Calu3 (cell line): ENCODE data around the gene SH3PXD2A. TPM values are rescaled to one million over a fixed set of nuclear protein-coding genes. Genes with fewer than 3 reads are reported as not detected.
"Not testable (repeated sequence)": the region's sequence is repeated elsewhere in the genome, so short reads cannot be mapped to it uniquely, and the experiment has no call there.

Experiments used
- BruUV-seq: library from RNA; stranded (reverse); fragments of 400-500 nt; replicated peaks from 2 replicates; lab custom pipeline; 2021; lab: Mats Ljungman, UMichigan
- CTCF ChIA-PET: fragments of 300-600 bp; sonication (Branson Sonifier 250); formaldehyde crosslinking; loops from one replicate; lab custom pipeline; 2022; ENCODE audit warnings: antibody characterized with exemption; lab: Charles Lee
- DNase-seq: peaks from one replicate; pipeline ENCODE4 v3.0.0; 2022
- H3K27ac Mint-ChIP-seq: one replicate; pipeline ENCODE4 v1.8.0; 2022; ENCODE audit warnings: mixed read lengths; ENCODE audit not compliant: unreplicated experiment
- H3K27me3 Mint-ChIP-seq: one replicate; pipeline ENCODE4 v1.8.0; 2022; ENCODE audit warnings: mixed read lengths; ENCODE audit not compliant: unreplicated experiment
- H3K36me3 Mint-ChIP-seq: one replicate; pipeline ENCODE4 v1.8.0; 2022; ENCODE audit warnings: mild to moderate bottlenecking, moderate library complexity, mixed read lengths; ENCODE audit not compliant: insufficient read depth, unreplicated experiment
- H3K4me1 Mint-ChIP-seq: one replicate; pipeline ENCODE4 v1.8.0; 2022; ENCODE audit warnings: mild to moderate bottlenecking, low read depth, mixed read lengths; ENCODE audit not compliant: unreplicated experiment
- H3K4me3 Mint-ChIP-seq: one replicate; pipeline ENCODE4 v1.8.0; 2022; ENCODE audit warnings: mild to moderate bottlenecking, low read depth, moderate library complexity, mixed read lengths; ENCODE audit not compliant: unreplicated experiment
- H3K9me3 Mint-ChIP-seq: one replicate; pipeline ENCODE4 v1.8.0; 2022; ENCODE audit warnings: low read depth, mixed read lengths; ENCODE audit not compliant: unreplicated experiment
- CTCF ChIP-seq: fragments of 200-600 bp; IDR thresholded peaks from one replicate; pipeline ENCODE4 v1.8.0; 2022; ENCODE audit warnings: antibody characterized with exemption; ENCODE audit not compliant: unreplicated experiment
- intact Hi-C: fragments of 100-400 bp; cut with micrococcal nuclease; formaldehyde crosslinking; loops from one replicate; pipeline ENCODE4 v1.10.0; 2022; ENCODE audit not compliant: unreplicated experiment
- total RNA-seq: library from RNA; stranded (reverse); gene quantifications from 2 replicates; pipeline ENCODE4 v1.2.3, GENCODE V29; 2022

Gene SH3PXD2A
- total RNA-seq, 1 experiment from 2014 or later, result 7.5 TPM

- BruUV-seq, result no TSS peak
- TF ChIP-seq CTCF, result no peak
- no peak overlapping the region for H3K4me3 Mint-ChIP-seq
- DNase-seq, result no peak
- H3K4me1 Mint-ChIP-seq, result no peaks in the 10 kb centered on the region
- CTCF ChIA-PET, result interaction anchor here (0.6 kb wide), 1 partner anchor 1169 kb away, joined by 4 read pairs; no protein-coding TSS in a partner anchor
- no peaks in the 10 kb centered on the region for H3K9me3 Mint-ChIP-seq
- H3K36me3 Mint-ChIP-seq, result no peaks in the 10 kb centered on the region
- intact Hi-C loops, result no loop called here
- no peaks in the 10 kb centered on the region for H3K27me3 Mint-ChIP-seq
- no peak overlapping the region for H3K27ac Mint-ChIP-seq
These were observed 244.4 kb downstream of the SH3PXD2A start for GRCh38 chr10:103610921-103611511.

- Mint-ChIP-seq H3K27me3 (no peaks in the 10 kb centered on the region), H3K9me3 (no peaks in the 10 kb centered on the region), H3K4me3 (no peak overlapping the region), H3K36me3 (no peaks in the 10 kb centered on the region), H3K27ac (no peak overlapping the region), H3K4me1 (no peaks in the 10 kb centered on the region)
- intact Hi-C loops, result no loop called here
- BruUV-seq, result no TSS peak
- TF ChIP-seq CTCF, result no peak
- DNase-seq, result no peak
- CTCF ChIA-PET, result no interaction called here
These were observed 245.3 kb downstream of the SH3PXD2A start for GRCh38 chr10:103610083-103610472.

- no peaks in the 10 kb centered on the region for H3K27me3 Mint-ChIP-seq
- H3K36me3 Mint-ChIP-seq, result no peaks in the 10 kb centered on the region
- H3K4me1 Mint-ChIP-seq, result no peaks in the 10 kb centered on the region
- no peak for DNase-seq
- CTCF ChIA-PET, result no interaction called here
- no peak overlapping the region for H3K4me3 Mint-ChIP-seq
- no peak overlapping the region for H3K27ac Mint-ChIP-seq
- no peaks in the 10 kb centered on the region for H3K9me3 Mint-ChIP-seq
- BruUV-seq, result no TSS peak
- TF ChIP-seq CTCF, result no peak
- intact Hi-C loops, result no loop called here
These were observed 245.9 kb downstream of the SH3PXD2A start for GRCh38 chr10:103609231-103610082.

- BruUV-seq, intact Hi-C loops: not testable (repeated sequence)
These were observed 247.3 kb downstream of the SH3PXD2A start for GRCh38 chr10:103608056-103608455.

GRCh38 chr10:103607051-103607450 lies 248.3 kb downstream of the SH3PXD2A start:
- CTCF ChIA-PET, H3K4me3 Mint-ChIP-seq, H3K4me1 Mint-ChIP-seq, H3K36me3 Mint-ChIP-seq, DNase-seq, H3K9me3 Mint-ChIP-seq, BruUV-seq, H3K27me3 Mint-ChIP-seq, H3K27ac Mint-ChIP-seq, intact Hi-C loops: not testable (repeated sequence)

More at GRCh38 chr10:103608056-103608455, 247.3 kb downstream of the SH3PXD2A start:
- CTCF ChIA-PET, H3K27ac Mint-ChIP-seq, H3K4me3 Mint-ChIP-seq, DNase-seq, H3K9me3 Mint-ChIP-seq, H3K4me1 Mint-ChIP-seq, H3K36me3 Mint-ChIP-seq, H3K27me3 Mint-ChIP-seq: not testable (repeated sequence)

- H3K27me3 Mint-ChIP-seq, H3K9me3 Mint-ChIP-seq, H3K36me3 Mint-ChIP-seq, BruUV-seq, intact Hi-C loops, H3K27ac Mint-ChIP-seq, H3K4me3 Mint-ChIP-seq, H3K4me1 Mint-ChIP-seq, DNase-seq: not testable (repeated sequence)
- CTCF ChIA-PET, result interaction anchor here (0.7 kb wide), 1 partner anchor 80 kb away, joined by 6 read pairs; no protein-coding TSS in a partner anchor
These were observed 249.3 kb downstream of the SH3PXD2A start for GRCh38 chr10:103606097-103606438.
